Hepatocyte (in vitro differentiated cells): ENCODE results near the gene YEATS2.

ENCODE experiments used
- CTCF ChIP-seq: fragments of 200-600 bp; sonication (generic); IDR thresholded peaks from 2 replicates; pipeline ENCODE4 v1.5.1; 2016; ENCODE audit warnings: antibody characterized with exemption, mild to moderate bottlenecking; ENCODE audit not compliant: poor library complexity
- EZH2 ChIP-seq: fragments of 200-600 bp; sonication (generic); IDR thresholded peaks from 2 replicates; pipeline ENCODE4 v1.6.1; 2016; ENCODE audit warnings: antibody characterized with exemption, mild to moderate bottlenecking, borderline replicate concordance

GRCh38 chr3:183812761-183813445, 115.3 kb downstream of the YEATS2 start:
- TF ChIP-seq CTCF: no peak
- TF ChIP-seq EZH2: no peak
